Stomach smooth muscle (tissue), 2 donors: Measurements from ENCODE around the gene CASP12.

ENCODE experiments used
- H3K27ac ChIP-seq: one replicate; pipeline ENCODE4 v1.7.0; 2013; ENCODE audit warnings: mild to moderate bottlenecking, low read length, inconsistent platforms
- H3K27me3 ChIP-seq, 2 donors: one replicate each; pipeline ENCODE4 v1.7.0; 2013; ENCODE audit warnings: low read length in 2 of 2; ENCODE audit not compliant: insufficient read depth in 2 of 2, control insufficient read depth in 1 of 2
- H3K36me3 ChIP-seq, 2 donors: one replicate each; pipeline ENCODE4 v1.7.0; 2013; ENCODE audit warnings: low read length in 2 of 2; ENCODE audit not compliant: control insufficient read depth in 2 of 2, insufficient read depth in 2 of 2
- H3K4me1 ChIP-seq: one replicate; pipeline ENCODE4 v1.7.0; 2013; ENCODE audit warnings: low read length; ENCODE audit not compliant: control insufficient read depth, insufficient read depth
- H3K4me3 ChIP-seq, 2 donors: one replicate each; pipeline ENCODE4 v1.7.0; 2013; ENCODE audit warnings: low read length in 2 of 2
- H3K9ac ChIP-seq, 2 donors: one replicate each; pipeline ENCODE4 v1.7.0; 2013; ENCODE audit warnings: low read length in 2 of 2, mild to moderate bottlenecking in 1 of 2
- H3K9me3 ChIP-seq, 2 donors: one replicate each; pipeline ENCODE4 v1.7.0; 2013; ENCODE audit warnings: low read length in 2 of 2; ENCODE audit not compliant: control insufficient read depth in 2 of 2
- donor health status: healthy.
- donor health status: Pancreatic carcinoma.

CASP12 gene

GRCh38 chr11:104866815-104867214 lies 31.4 kb downstream of the CASP12 start:
- Histone ChIP-seq H3K9me3 (no peaks in the 10 kb centered on the region), H3K4me1 (no peaks in the 10 kb centered on the region), H3K9ac (no peak overlapping the region), H3K4me3 (no peak overlapping the region), H3K27me3 (no peaks in the 10 kb centered on the region), H3K27ac (no peak overlapping the region), H3K36me3 (no peaks in the 10 kb centered on the region)

- Histone ChIP-seq H3K36me3 (no peaks in the 10 kb centered on the region), H3K9ac (no peak overlapping the region), H3K27ac (no peak overlapping the region), H3K4me1 (no peaks in the 10 kb centered on the region), H3K9me3 (no peaks in the 10 kb centered on the region), H3K27me3 (no peaks in the 10 kb centered on the region), H3K4me3 (no peak overlapping the region)
Measured at GRCh38 chr11:104858882-104859775, 39.1 kb downstream of the CASP12 start.

GRCh38 chr11:104856607-104857006 lies 41.7 kb downstream of the CASP12 start:
- H3K4me3 ChIP-seq = no peak overlapping the region
- no peak overlapping the region for H3K9ac ChIP-seq
- H3K27me3 ChIP-seq = no peaks in the 10 kb centered on the region
- no peaks in the 10 kb centered on the region for H3K4me1 ChIP-seq
- H3K36me3 ChIP-seq = no peaks in the 10 kb centered on the region
- H3K27ac ChIP-seq = no peak overlapping the region
- H3K9me3 ChIP-seq = no peaks in the 10 kb centered on the region

GRCh38 chr11:104855965-104856364 lies 42.3 kb downstream of the CASP12 start:
- Histone ChIP-seq H3K9me3 (no peaks in the 10 kb centered on the region), H3K27ac (no peak overlapping the region), H3K36me3 (no peaks in the 10 kb centered on the region), H3K4me1 (no peaks in the 10 kb centered on the region), H3K9ac (no peak overlapping the region), H3K27me3 (no peaks in the 10 kb centered on the region), H3K4me3 (no peak overlapping the region)

- Histone ChIP-seq H3K4me3 (no peak overlapping the region), H3K36me3 (no peaks in the 10 kb centered on the region), H3K27me3 (no peaks in the 10 kb centered on the region), H3K4me1 (no peaks in the 10 kb centered on the region), H3K27ac (no peak overlapping the region), H3K9me3 (no peaks in the 10 kb centered on the region), H3K9ac (no peak overlapping the region)
Measured at GRCh38 chr11:104853276-104853675, 45.0 kb downstream of the CASP12 start.

GRCh38 chr11:104852811-104853210 lies 45.4 kb downstream of the CASP12 start:
- H3K27me3 ChIP-seq = no peaks in the 10 kb centered on the region
- H3K36me3 ChIP-seq = no peaks in the 10 kb centered on the region
- no peak overlapping the region for H3K4me3 ChIP-seq
- H3K9ac ChIP-seq = no peak overlapping the region
- H3K9me3 ChIP-seq = no peaks in the 10 kb centered on the region
- H3K27ac ChIP-seq = no peak overlapping the region
- no peaks in the 10 kb centered on the region for H3K4me1 ChIP-seq

GRCh38 chr11:104846216-104846615 lies 52.0 kb downstream of the CASP12 start:
- Histone ChIP-seq H3K9ac (no peak overlapping the region), H3K27ac (no peak overlapping the region), H3K4me1 (no peaks in the 10 kb centered on the region), H3K4me3 (no peak overlapping the region), H3K36me3 (no peaks in the 10 kb centered on the region), H3K27me3 (no peaks in the 10 kb centered on the region), H3K9me3 (no peaks in the 10 kb centered on the region)

GRCh38 chr11:104844451-104844850 lies 53.8 kb downstream of the CASP12 start:
- Histone ChIP-seq H3K27ac (no peak overlapping the region), H3K9ac (no peak overlapping the region), H3K9me3 (peaks cover 0 to under 1% of the 10 kb centered on the region in 2 donors), H3K4me3 (no peak overlapping the region), H3K4me1 (no peaks in the 10 kb centered on the region), H3K27me3 (no peaks in the 10 kb centered on the region), H3K36me3 (no peaks in the 10 kb centered on the region)

GRCh38 chr11:104843150-104843836 lies 55.0 kb downstream of the CASP12 start:
- no peak overlapping the region for H3K9ac ChIP-seq
- no peak overlapping the region for H3K4me3 ChIP-seq
- no peak overlapping the region for H3K27ac ChIP-seq
- no peaks in the 10 kb centered on the region for H3K36me3 ChIP-seq
- no peaks in the 10 kb centered on the region for H3K4me1 ChIP-seq
- no peaks in the 10 kb centered on the region for H3K27me3 ChIP-seq
- H3K9me3 ChIP-seq = peaks cover 3 to 6% of the 10 kb centered on the region in 2 donors

- Histone ChIP-seq H3K36me3 (no peaks in the 10 kb centered on the region), H3K9me3 (peaks cover 3 to 6% of the 10 kb centered on the region in 2 donors), H3K9ac (no peak overlapping the region), H3K4me3 (no peak overlapping the region), H3K27ac (no peak overlapping the region), H3K27me3 (no peaks in the 10 kb centered on the region), H3K4me1 (no peaks in the 10 kb centered on the region)
Measured at GRCh38 chr11:104841973-104842525, 56.2 kb downstream of the CASP12 start.
